GM18867 (cell line): ENCODE results near the gene NAA60.
"Not testable (repeated sequence)": the region's sequence is repeated elsewhere in the genome, so short reads cannot be mapped to it uniquely, and the experiment has no call there.

ENCODE experiments used
- ATAC-seq: cut with Tn5 transposase; IDR thresholded peaks from one replicate; pipeline ENCODE4 v1.9.1; 2021; ENCODE audit warnings: mild to moderate bottlenecking, moderate library complexity; ENCODE audit not compliant: unreplicated experiment

NAA60 gene

GRCh38 chr16:3503523-3503922 lies 60.0 kb downstream of the NAA60 start:
- no peak for ATAC-seq

DNA sequence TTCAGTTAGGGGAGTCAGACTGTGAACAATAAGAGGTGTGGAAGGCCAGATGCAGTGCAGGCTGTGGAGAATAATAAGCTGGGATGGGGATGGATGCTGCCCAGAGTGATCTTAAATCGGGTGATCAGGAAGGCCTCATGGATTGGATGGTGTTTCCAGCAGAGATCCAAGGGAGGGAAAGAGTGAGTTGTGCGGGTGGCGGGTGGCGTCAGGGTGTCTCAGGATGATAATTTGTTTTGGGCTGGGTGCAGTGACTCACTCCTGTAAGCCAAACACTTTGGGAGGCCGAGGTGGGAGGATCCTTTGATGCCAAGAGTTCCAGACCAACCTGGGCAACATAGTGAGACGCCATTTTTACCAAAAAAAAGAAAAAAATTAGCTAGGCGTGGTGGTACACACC lies 65.3 kb downstream of the NAA60 start:
- ATAC-seq, result no peak

- peak; percentile 71 for ATAC-seq
Observed at GRCh38 chr16:3509470-3509928, 66.0 kb downstream of the NAA60 start.

DNA sequence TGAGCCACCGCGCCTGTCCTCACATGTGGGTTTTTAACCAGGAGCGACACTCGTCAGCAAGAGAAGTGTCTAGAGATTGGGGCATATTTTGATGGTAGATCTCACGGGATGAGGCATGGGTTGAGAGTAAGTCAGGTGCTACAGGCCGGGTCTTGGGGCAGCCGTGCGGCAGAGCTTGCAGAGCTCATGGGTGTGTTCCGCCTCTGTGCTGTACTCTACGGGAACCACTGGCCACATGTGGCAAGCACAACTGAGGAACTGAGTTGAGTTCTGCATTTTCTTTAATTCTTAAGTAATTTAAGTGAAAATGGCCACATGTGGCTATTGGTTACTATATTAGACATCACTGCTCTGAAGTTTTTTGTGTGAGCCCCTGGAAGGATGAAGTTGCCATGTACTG lies 66.9 kb downstream of the NAA60 start:
- ATAC-seq, result no peak

GRCh38 chr16:3511286-3512180 lies 68.1 kb downstream of the NAA60 start:
- no peak for ATAC-seq

- ATAC-seq, result no peak
Observed at GRCh38 chr16:3513892-3514583, 70.6 kb downstream of the NAA60 start.

DNA sequence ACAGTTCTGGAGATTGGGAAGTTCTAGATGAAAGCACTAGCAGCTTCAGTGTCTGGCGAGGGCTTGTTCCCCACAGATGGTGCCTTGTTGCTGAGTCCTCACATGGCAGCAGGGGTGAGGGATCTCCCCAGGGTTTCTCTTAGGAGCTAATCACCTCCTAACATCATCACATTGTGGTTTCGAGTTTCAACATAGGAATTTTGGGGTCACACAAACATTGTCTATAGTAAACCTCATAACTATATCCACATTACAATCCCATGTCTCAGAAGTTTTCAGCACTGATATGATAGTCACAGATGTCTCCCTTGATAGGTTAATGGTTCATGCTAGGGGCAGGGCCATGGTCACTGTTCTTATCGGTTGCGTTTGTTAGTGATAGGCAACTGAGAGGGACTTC lies 71.1 kb downstream of the NAA60 start:
- ATAC-seq, result no peak

DNA sequence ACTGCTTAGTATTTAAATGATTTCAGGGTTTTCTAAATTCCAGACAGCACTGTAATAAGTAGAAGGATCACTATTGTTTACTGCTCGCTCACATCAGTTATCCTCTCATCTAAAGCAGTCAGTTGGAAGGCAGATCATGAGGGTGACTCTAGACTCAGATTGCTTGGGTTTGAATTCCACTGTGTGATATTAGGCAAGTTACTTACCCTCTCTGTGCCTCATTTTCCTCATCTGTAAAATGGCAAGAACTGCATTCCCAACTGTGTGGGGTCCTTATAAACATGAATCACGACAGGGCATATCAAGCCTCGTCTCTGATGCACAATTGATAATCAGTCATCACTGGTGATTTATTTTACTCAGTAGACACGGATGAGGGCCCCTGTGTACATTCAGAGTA lies 72.4 kb downstream of the NAA60 start:
- ATAC-seq, result no peak

- ATAC-seq, result no peak
Observed at GRCh38 chr16:3518292-3518985, 75.0 kb downstream of the NAA60 start.

- no peak for ATAC-seq
Observed at GRCh38 chr16:3518986-3519348, 75.5 kb downstream of the NAA60 start.

GRCh38 chr16:3519581-3519980 lies 76.1 kb downstream of the NAA60 start:
- no peak for ATAC-seq

GRCh38 chr16:3520413-3520812 lies 76.9 kb downstream of the NAA60 start:
- ATAC-seq, result no peak

GRCh38 chr16:3520841-3521240 lies 77.4 kb downstream of the NAA60 start:
- ATAC-seq, result no peak

- no peak for ATAC-seq
Observed at GRCh38 chr16:3523281-3523680, 79.8 kb downstream of the NAA60 start.

DNA sequence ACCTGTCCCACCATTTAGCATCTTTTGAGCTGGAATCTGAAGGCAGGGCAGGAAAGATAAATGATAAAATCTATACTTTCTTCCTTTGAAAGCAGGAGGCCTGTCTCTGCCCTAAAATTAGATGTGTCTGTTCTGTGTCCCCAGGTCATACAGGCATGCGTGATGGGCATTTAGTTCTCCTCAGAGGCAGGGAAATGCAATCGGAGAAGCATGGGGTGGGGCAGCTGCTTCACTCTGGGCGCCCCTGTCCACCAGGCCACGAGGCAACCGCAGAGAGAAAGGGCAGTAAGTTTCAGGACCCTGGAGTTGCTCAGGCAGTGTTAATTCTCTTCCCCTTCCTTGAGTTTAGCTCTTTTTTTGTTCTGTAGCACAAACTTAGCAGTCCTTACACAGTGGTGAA lies 82.5 kb downstream of the NAA60 start:
- ATAC-seq, result no peak

- not testable (repeated sequence) for ATAC-seq
Observed at GRCh38 chr16:3527216-3527829, 83.8 kb downstream of the NAA60 start.

GRCh38 chr16:3528406-3528805 lies 84.9 kb downstream of the NAA60 start:
- no peak for ATAC-seq

DNA sequence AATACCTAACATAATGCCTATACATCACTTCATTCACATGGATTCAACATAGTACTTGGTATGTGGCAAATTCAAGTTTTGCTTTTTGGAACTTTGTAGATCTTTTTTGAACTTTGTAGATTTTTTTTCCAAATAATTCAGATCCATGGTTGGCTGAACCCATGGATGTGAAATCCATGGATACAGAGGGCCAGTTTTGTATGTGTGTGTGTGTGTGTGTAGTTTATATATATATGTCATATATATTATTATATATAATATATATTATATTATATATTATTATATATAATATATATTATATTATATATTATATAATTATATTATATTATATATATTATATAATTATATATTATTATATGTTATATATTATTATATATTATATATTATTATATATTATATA lies 85.7 kb downstream of the NAA60 start:
- ATAC-seq, result no peak

DNA sequence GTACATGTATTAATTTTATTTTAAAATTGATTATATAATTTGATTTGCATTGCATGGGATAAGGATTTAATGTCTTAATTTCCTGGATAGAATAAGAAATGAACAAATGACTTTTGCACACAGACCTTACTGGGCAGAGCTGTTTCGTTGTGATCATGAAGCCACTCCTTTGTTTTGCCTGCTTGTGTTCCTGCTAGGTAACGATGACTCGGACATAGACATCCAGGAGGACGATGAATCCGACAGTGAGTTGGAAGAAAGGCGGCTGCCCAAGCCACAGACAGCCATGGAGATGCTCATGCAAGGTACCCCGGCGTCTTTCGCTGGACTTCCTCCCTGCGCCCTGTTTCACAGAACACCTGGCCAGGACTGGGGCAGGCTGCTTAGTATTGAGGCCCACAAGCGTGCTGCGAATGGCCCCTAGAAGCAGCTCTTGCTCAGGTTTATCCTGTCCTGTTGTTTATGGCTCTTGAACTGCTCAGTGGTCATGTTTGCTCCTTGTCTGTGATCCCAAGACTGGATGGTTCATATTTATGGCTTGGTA lies 87.0 kb downstream of the NAA60 start:
- no peak for ATAC-seq

- no peak for ATAC-seq
Observed at GRCh38 chr16:3532741-3533140, 89.3 kb downstream of the NAA60 start.

DNA sequence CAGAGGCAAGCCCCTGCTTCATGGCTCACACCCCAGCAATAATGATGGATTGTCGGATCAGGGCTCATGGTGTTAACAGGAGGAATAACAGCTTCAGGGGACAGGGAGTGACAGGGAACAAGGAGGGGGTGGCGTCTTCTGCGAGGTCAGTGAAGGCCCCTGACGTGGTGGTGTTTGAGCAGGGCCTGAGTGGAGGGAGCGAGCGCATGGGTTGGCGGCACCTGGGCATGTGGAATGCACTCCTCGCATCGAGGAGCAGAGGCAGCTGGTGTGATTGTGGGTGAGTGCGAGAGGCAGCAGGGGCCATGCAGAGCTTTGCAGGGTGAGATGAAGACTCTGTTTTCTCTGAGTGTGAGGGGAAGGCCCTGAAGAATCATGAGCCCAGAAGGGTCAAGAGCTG lies 90.6 kb downstream of the NAA60 start:
- no peak for ATAC-seq
